NAMALWA (cell line): ENCODE results near the gene PIK3CA.
"Not testable (repeated sequence)": the region's sequence is repeated elsewhere in the genome, so short reads cannot be mapped to it uniquely, and the experiment has no call there.

Source experiments
- DNase-seq: peaks from one replicate; pipeline ENCODE4 v3.0.0-alpha.2; 2015; ENCODE audit warnings: low spot score

PIK3CA gene

DNA sequence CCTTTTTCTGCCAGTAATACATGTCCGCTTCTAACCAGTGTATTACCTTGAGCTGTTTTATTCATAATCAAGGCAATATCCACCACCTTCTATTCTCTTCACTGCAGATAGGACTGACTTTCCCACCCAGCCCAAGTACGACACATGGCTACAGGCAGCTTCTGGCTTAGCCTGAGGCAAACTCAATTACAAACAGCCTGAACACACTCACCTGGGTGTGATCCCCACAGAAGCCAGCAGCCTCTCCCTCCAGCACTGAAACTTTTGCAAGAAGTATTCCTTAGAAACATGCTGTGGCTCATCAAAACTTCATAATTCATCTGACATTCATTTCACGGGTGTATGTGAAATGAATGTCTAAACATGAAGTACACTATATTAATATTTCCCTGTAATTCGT is 116.3 kb downstream of the PIK3CA start:
- DNase-seq, result no peak

GRCh38 chr3:179265092-179265491 is 116.9 kb downstream of the PIK3CA start:
- no peak for DNase-seq

- no peak for DNase-seq
Observed at GRCh38 chr3:179265875-179266274, 117.7 kb downstream of the PIK3CA start.

DNA sequence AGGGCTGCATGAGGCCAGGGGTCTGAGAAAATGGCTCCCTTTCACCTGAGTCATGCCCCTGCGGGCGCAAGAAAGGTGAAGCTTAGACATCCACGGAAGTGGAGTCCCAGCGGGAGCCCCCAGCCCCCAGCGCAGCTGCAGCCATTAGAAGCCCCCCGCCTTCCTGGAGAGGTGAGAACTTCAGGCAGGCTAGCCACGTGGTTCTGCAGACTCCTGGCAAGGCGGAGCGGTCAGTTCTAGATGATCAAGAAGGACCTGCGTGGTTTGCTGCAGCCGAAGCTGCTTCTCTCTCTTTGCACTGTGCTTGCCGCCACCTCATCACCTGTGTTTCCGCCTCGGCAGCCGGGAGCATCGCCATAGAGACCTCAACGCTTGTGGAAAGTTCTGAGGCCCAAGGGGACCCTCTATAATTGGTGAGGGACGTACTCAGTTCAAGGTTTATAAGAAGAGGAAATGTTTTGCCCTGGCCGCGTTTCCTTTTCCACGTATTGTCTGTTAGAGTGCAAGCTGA is 118.6 kb downstream of the PIK3CA start:
- no peak for DNase-seq

GRCh38 chr3:179268400-179269051 is 120.4 kb downstream of the PIK3CA start:
- no peak for DNase-seq

DNA sequence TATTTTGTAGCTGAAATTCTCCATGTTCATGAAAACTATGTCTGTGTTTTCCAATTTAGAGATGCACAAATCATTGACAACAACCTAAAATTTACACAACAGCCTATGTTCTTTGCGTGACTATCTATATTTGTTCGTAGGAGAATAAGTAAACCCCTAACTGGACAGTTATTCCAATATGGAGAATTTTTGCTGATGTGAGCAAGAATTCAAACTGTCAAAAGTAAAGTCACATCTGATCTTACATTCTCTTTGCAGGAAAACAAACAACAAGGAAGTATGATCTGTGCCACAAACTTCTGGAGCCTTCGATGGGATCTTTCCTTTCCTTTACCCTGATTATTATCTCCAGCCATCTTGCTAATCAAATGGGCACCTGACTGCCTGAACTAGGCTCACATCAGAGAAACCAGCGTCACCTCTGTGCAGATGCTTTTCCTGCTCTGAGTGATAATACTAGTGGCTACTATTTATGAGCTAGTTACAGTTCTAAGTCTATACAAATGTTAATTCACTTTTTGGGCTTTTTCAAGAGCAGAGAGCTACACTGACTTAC is 121.1 kb downstream of the PIK3CA start:
- no peak for DNase-seq

DNA sequence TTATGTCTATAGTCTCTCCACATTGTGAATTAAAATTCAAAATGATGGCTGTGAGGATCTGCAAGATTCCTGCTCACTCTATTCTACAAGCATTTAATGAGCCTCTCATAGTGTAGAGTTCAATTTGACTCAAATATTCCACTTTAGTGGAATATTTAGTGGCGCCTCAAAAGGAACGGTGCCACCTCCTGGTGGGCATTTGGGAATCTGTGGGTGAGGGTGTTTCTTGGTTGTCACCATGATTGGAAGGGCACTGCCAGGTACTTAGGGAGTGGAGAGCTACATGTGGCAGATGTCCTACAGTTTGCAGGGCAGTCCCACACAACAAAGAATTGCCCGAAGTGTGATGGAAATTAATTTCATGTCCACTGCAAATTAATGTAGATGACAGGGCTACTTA is 124.2 kb downstream of the PIK3CA start:
- no peak for DNase-seq

DNA sequence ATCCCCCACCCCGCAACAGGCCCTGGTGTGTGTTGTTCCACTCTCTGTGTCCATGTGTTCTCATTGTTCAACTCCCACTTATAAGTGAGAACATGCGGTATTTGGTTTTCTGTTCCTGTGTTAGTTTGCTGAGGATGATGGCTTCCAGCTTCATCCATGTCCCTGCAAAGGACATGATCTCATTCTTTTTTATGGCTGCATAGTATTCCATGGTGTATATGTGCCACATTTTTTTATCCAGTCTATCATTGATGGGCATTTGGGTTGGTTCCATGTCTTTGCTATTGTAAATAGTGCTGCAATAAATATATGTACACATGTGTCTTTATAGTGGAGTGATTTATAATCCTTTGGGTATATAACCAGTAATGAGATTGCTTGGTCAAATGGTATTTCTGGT is 126.3 kb downstream of the PIK3CA start:
- DNase-seq, result not testable (repeated sequence)

GRCh38 chr3:179276001-179276400 is 127.8 kb downstream of the PIK3CA start:
- no peak for DNase-seq

DNA sequence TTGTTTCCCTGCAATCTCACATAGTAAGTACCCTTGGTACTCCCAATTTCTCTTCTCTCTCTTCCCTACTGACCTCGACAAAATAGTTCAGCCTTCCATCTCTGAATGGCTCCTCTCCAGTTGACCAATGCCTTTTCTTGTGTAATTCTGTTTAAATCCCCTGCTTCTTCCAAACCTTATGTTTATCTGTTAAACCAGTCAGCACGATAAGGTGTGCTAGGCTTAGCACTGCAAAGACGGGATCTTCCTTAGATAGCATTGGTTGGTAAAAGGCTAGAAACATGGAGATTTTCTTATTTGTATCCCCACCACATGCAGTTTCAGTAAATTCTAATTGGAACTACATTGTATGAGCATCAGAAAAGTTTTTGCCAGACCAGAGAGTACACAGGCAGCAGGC is 128.6 kb downstream of the PIK3CA start:
- no peak for DNase-seq

DNA sequence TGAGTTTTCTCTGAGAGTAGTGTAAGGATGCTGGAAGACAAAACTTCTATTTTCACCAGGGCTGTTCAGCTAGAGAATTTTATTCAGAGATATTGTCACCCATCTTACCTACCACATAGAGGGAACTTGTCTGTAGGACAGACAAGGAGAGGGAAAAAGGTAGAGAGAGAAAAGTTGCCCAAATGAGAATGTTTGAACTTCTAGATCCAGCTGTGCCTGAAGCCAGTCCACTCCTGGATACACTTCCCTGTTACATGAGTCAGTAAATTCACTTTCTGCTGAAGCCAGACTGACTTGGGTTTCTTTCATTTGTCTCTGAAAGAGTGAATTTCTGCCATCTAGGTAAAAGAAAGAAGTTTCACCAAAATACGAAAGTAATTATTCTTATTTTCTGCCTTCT is 130.0 kb downstream of the PIK3CA start:
- DNase-seq, result no peak

DNA sequence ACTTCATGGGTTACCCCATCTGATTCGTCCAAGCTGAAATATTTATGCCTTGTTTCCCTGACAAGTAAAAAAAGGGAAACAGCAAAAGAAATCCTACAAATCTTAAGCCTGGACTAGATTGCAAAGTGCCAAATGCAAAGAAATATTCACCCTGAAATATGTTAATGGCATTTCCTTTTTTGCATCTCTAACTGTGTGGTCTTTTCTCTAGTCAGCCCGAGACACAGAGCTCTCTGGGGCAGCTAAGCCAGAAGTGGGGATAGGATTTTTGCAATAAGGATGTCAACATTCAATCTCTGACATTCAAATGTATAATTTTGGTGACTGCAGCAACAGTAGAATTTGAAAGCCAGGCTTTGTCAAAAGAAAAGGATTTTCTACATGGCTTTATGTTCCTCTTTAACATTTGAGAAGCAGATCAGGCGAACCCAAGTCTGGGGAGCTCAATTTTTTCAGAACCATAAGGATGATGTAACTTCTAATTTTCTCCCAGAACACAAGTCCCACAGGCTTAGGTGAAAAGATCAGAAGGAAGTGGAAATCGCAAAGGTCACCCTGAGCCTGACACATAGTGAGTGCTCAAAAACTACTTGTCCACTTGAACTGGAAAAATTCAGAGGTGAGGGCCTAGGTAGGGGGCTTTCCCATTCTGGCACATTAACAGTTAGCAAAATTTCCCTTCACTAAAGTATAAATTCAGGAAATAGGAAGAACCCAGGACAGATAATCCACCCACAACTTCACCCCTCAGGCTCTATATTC is 131.0 kb downstream of the PIK3CA start:
- DNase-seq, result no peak

DNA sequence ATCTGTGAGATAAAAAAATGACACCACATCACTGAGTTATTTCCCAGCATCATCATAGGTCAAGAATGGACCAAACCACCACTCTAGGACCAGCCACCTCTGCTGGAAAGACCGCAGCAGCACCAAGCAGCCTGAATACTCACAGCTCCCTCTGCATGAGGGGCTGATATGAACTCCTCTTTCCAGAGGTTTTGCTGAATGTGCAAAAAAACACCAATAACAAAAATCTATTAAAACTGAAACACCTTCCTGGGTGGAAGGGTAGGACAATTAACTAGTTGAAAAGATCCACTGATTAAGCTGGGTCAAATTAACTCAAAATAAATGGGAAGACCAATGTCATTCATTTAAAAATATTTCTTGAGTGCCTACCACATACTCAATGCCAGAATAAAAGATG is 131.7 kb downstream of the PIK3CA start:
- no peak for DNase-seq

DNA sequence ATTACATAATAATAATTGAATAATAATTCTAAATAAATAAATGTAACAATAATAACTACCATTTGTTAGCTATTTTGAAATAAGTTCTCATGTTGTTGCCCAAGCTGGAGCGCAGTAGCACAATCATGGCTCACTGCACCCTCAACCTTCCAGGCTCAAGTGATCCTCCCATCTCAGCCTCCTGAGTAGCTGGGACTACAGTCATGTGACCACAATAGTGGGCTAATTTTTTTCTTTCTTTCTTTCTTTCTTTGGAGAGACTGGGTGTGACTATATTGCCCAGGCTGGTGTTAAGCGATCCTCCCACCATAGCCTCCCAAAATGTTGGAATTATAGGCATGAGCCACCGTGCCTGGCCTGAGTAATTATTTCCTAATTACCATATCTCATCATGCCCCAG is 133.7 kb downstream of the PIK3CA start:
- no peak for DNase-seq

DNA sequence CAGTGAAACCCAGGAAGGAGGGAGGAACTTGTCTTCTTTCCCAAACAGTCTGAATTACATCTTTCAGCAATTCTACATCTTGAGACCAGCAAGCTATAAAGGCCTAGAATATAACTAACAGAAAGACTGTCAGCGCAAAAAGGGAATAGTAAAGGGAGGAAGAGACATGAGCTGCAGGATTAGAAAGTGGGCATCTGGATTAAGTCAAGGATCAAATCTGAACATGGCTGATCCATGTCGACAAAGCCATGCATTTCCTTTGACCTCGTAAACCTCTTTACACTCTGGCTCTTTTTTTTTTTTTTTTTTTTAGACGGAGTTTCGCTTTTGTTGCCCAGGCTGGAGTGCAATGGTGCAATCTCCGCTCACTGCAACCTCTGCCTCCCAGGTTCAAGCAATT is 138.2 kb downstream of the PIK3CA start:
- DNase-seq, result no peak

DNA sequence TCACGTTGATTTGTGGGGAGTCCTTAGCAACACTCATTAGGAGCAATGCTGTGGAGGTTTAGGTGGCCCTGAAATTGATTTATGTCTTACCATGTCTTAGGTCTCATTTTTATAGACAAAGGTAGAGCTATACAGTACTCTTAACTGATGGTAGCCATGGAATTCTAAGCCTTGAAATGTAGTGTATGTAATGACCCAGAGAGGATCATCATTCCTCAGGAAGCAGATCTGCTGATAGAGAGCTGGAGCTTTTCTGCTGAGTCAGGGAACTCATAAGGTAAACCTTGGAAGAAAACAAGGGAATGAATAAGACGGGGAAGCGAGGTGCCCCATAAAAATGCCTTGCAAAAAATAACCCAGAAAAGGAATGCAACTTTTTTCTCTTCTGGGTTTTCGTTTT is 140.7 kb downstream of the PIK3CA start:
- no peak for DNase-seq

DNA sequence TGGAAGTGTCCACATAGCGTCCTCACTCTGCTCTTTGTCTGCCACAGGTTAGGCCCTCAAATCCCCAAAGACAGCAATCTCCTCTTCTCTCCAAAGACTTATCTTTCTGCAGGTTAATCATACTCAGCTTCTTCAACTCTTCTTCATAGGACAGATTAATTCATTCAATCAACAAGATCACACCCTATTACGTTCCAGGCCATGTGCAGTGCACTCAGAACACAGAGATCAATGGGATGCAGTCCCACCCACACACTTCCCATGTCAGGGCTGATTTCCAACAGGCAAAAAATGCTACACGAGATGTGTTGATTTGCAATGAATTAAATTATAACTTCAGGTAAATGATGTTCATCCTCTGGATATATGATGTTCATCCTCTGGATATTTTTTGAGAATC is 141.1 kb downstream of the PIK3CA start:
- DNase-seq, result no peak
